ENCODE results near the gene AGBL1.

The AGBL1 gene

GRCh38 chr15:86610038-86610437 lies 530.4 kb downstream of the AGBL1 start:
- DNase-seq, result no peak

GRCh38 chr15:86611417-86612040 lies 531.9 kb downstream of the AGBL1 start:
- no peak for DNase-seq

GRCh38 chr15:86615411-86615810 lies 535.7 kb downstream of the AGBL1 start:
- DNase-seq, result no peak

GRCh38 chr15:86615816-86616215 lies 536.1 kb downstream of the AGBL1 start:
- DNase-seq, result no peak

- DNase-seq, result no peak
Observed at GRCh38 chr15:86616771-86617170, 537.1 kb downstream of the AGBL1 start.

GRCh38 chr15:86620157-86620556 lies 540.5 kb downstream of the AGBL1 start:
- DNase-seq, result no peak

- DNase-seq, result no peak
Observed at GRCh38 chr15:86620641-86621349, 541.1 kb downstream of the AGBL1 start.

- DNase-seq, result no peak
Observed at GRCh38 chr15:86623236-86623635, 543.6 kb downstream of the AGBL1 start.

GRCh38 chr15:86624261-86625036 lies 544.8 kb downstream of the AGBL1 start:
- DNase-seq, result peak in 2 of 4 experiments; percentile 6 to 8

GRCh38 chr15:86629409-86630356 lies 550.0 kb downstream of the AGBL1 start:
- DNase-seq, result no peak

- no peak for DNase-seq
Observed at GRCh38 chr15:86630946-86631345, 551.3 kb downstream of the AGBL1 start.

- DNase-seq, result no peak
Observed at GRCh38 chr15:86634146-86634545, 554.5 kb downstream of the AGBL1 start.

- DNase-seq, result no peak
Observed at GRCh38 chr15:86634992-86635638, 555.4 kb downstream of the AGBL1 start.

GRCh38 chr15:86644339-86644738 lies 564.7 kb downstream of the AGBL1 start:
- no peak for DNase-seq

- no peak for DNase-seq
Observed at GRCh38 chr15:86645925-86646500, 566.3 kb downstream of the AGBL1 start.

- DNase-seq, result no peak
Observed at GRCh38 chr15:86647810-86648440, 568.3 kb downstream of the AGBL1 start.

- no peak for DNase-seq
Observed at GRCh38 chr15:86649277-86649676, 569.6 kb downstream of the AGBL1 start.

- DNase-seq, result no peak
Observed at GRCh38 chr15:86650094-86650493, 570.4 kb downstream of the AGBL1 start.

GRCh38 chr15:86653344-86654197 lies 573.9 kb downstream of the AGBL1 start:
- no peak for DNase-seq

GRCh38 chr15:86654501-86654900 lies 574.8 kb downstream of the AGBL1 start:
- DNase-seq, result no peak
